WTC11 (cell line): ENCODE results near the gene TRPM8. TPM values are rescaled to one million over a fixed set of nuclear protein-coding genes. Genes with fewer than 3 reads are reported as not detected.
"Not testable (repeated sequence)": the region's sequence is repeated elsewhere in the genome, so short reads cannot be mapped to it uniquely, and the experiment has no call there.

Experiments
- ATAC-seq: fragments of 200-7000 bp; cut with Tn5 transposase; 2 replicates; pipeline ENCODE4 v1.10.0; 2021; ENCODE audit warnings: mild to moderate bottlenecking, moderate library complexity
- CTCF ChIA-PET: fragments of 300-600 bp; sonication (Branson Sonifier 250); formaldehyde crosslinking; loops from one replicate; lab custom pipeline; 2021; ENCODE audit warnings: antibody characterized with exemption; lab: Charles Lee
- POLR2A ChIA-PET: fragments of 350-600 bp; sonication (Branson Sonifier 250); formaldehyde crosslinking; loops from one replicate; lab custom pipeline; 2021; ENCODE audit warnings: antibody characterized with exemption; lab: Charles Lee
- DNase-seq: peaks from one replicate; pipeline ENCODE4 v3.0.0; 2021; ENCODE audit warnings: low spot score
- H3K27ac Mint-ChIP-seq: 2 replicates; pipeline ENCODE4 v1.8.0; 2021; ENCODE audit warnings: mixed read lengths
- H3K27me3 Mint-ChIP-seq: 2 replicates; pipeline ENCODE4 v1.8.0; 2021; ENCODE audit warnings: low read depth, mild to moderate bottlenecking, moderate library complexity, mixed read lengths
- H3K36me3 Mint-ChIP-seq: 2 replicates; pipeline ENCODE4 v1.8.0; 2021; ENCODE audit warnings: mixed read lengths
- H3K4me1 Mint-ChIP-seq: 2 replicates; pipeline ENCODE4 v1.8.0; 2022; ENCODE audit warnings: mixed read lengths
- H3K4me3 Mint-ChIP-seq: 2 replicates; pipeline ENCODE4 v1.8.0; 2021; ENCODE audit warnings: mild to moderate bottlenecking, moderate library complexity, mixed read lengths
- H3K9me3 Mint-ChIP-seq: 2 replicates; pipeline ENCODE4 v1.8.0; 2021; ENCODE audit warnings: mixed read lengths
- ATF1 ChIP-seq: sonication (generic); formaldehyde crosslinking; IDR thresholded peaks from 2 replicates; pipeline ENCODE4 v1.8.1; 2023; ENCODE audit warnings: mild to moderate bottlenecking, moderate library complexity, missing genetic modification reagents
- CBFB ChIP-seq: sonication (generic); formaldehyde crosslinking; IDR thresholded peaks from 2 replicates; pipeline ENCODE4 v1.8.1; 2022; ENCODE audit warnings: mild to moderate bottlenecking, low read depth, missing genetic modification reagents
- CREB1 ChIP-seq: sonication (generic); formaldehyde crosslinking; IDR thresholded peaks from 2 replicates; pipeline ENCODE4 v1.8.0; 2023; ENCODE audit warnings: mild to moderate bottlenecking, missing genetic modification reagents
- ESRRA ChIP-seq: sonication (generic); formaldehyde crosslinking; IDR thresholded peaks from 2 replicates; pipeline ENCODE4 v1.8.1; 2022; ENCODE audit warnings: mild to moderate bottlenecking, missing genetic modification reagents, borderline replicate concordance
- FOXJ3 ChIP-seq: sonication (generic); formaldehyde crosslinking; IDR thresholded peaks from 2 replicates; pipeline ENCODE4 v1.9.0; 2021; ENCODE audit warnings: missing genetic modification reagents, mild to moderate bottlenecking, borderline replicate concordance
- GTF2I ChIP-seq: fragments of 250-450 bp; sonication (Bioruptor Pico); conservative IDR thresholded peaks from 2 replicates; pipeline ENCODE4 v1.4.0; 2021; ENCODE audit warnings: mild to moderate bottlenecking
- HMGA2 ChIP-seq: fragments of 250-450 bp; sonication (Bioruptor Pico); IDR thresholded peaks from 2 replicates; pipeline ENCODE4 v1.4.0; 2021; ENCODE audit warnings: mild to moderate bottlenecking, moderate library complexity
- IRF2 ChIP-seq: sonication (generic); formaldehyde crosslinking; IDR thresholded peaks from 2 replicates; pipeline ENCODE4 v1.8.0; 2022; ENCODE audit warnings: low read depth, missing genetic modification reagents, borderline replicate concordance
- JAZF1 ChIP-seq: fragments of 250-450 bp; sonication (Bioruptor Pico); IDR thresholded peaks from 2 replicates; pipeline ENCODE4 v1.9.0; 2021; ENCODE audit warnings: moderate library complexity, mild to moderate bottlenecking, inconsistent platforms
- JUN ChIP-seq: sonication (generic); formaldehyde crosslinking; IDR thresholded peaks from 2 replicates; pipeline ENCODE4 v1.8.0; 2023; ENCODE audit warnings: mild to moderate bottlenecking, missing genetic modification reagents
- KAT7 ChIP-seq: sonication (generic); formaldehyde crosslinking; IDR thresholded peaks from 2 replicates; pipeline ENCODE4 v1.8.1; 2023; ENCODE audit warnings: missing genetic modification reagents, mild to moderate bottlenecking, borderline replicate concordance
- NFYB ChIP-seq: sonication (generic); formaldehyde crosslinking; conservative IDR thresholded peaks from 2 replicates; pipeline ENCODE4 v1.8.0; 2022; ENCODE audit warnings: low read depth, missing genetic modification reagents
- NR3C1 ChIP-seq: sonication (generic); formaldehyde crosslinking; conservative IDR thresholded peaks from 2 replicates; pipeline ENCODE4 v1.8.1; 2023; ENCODE audit warnings: low read depth, mild to moderate bottlenecking, missing genetic modification reagents
- OVOL2 ChIP-seq: fragments of 250-450 bp; sonication (Bioruptor Pico); IDR thresholded peaks from 2 replicates; pipeline ENCODE4 v1.9.0; 2021; ENCODE audit warnings: mild to moderate bottlenecking, borderline replicate concordance
- RORB ChIP-seq: fragments of 250-450 bp; sonication (Bioruptor Pico); IDR thresholded peaks from 2 replicates; pipeline ENCODE4 v1.9.0; 2021; ENCODE audit warnings: mild to moderate bottlenecking
- TEAD1 ChIP-seq: sonication (generic); formaldehyde crosslinking; IDR thresholded peaks from 2 replicates; pipeline ENCODE4 v1.8.0; 2022; ENCODE audit warnings: mild to moderate bottlenecking, missing genetic modification reagents
- ZNF317 ChIP-seq: sonication (generic); formaldehyde crosslinking; IDR thresholded peaks from 2 replicates; pipeline ENCODE4 v1.8.1; 2023; ENCODE audit warnings: low read depth, mild to moderate bottlenecking, moderate library complexity, missing genetic modification reagents, borderline replicate concordance
- ZNF423 ChIP-seq: fragments of 250-450 bp; sonication (Bioruptor Pico); IDR thresholded peaks from 2 replicates; pipeline ENCODE4 v2.1.2; 2022; ENCODE audit warnings: mild to moderate bottlenecking, moderate library complexity
- total RNA-seq: library from RNA; stranded (reverse); gene quantifications from 3 replicates; pipeline ENCODE4 v1.2.3, GENCODE V29; 2021
- TF ChIP-seq, protein P1 (sequence below): sonication (generic); formaldehyde crosslinking; IDR thresholded peaks from 2 replicates; pipeline ENCODE4 v1.8.0; 2022; ENCODE audit warnings: mild to moderate bottlenecking, missing genetic modification reagents
- TF ChIP-seq, protein P2 (sequence below): sonication (generic); formaldehyde crosslinking; IDR thresholded peaks from 2 replicates; pipeline ENCODE4 v1.8.0; 2022; ENCODE audit warnings: mild to moderate bottlenecking, missing genetic modification reagents
- TF ChIP-seq, protein P3 (sequence below): fragments of 250-450 bp; sonication (Bioruptor Pico); IDR thresholded peaks from 2 replicates; pipeline ENCODE4 v1.9.0; 2021; ENCODE audit warnings: moderate library complexity, mild to moderate bottlenecking, inconsistent platforms, borderline replicate concordance
- TF ChIP-seq, protein P4 (sequence below): fragments of 200-600 bp; IDR thresholded peaks from 2 replicates; pipeline ENCODE4 v1.8.0; 2022; ENCODE audit warnings: antibody characterized with exemption

Gene TRPM8
- total RNA-seq, 1 experiment from 2014 or later: 0.26 TPM

DNA sequence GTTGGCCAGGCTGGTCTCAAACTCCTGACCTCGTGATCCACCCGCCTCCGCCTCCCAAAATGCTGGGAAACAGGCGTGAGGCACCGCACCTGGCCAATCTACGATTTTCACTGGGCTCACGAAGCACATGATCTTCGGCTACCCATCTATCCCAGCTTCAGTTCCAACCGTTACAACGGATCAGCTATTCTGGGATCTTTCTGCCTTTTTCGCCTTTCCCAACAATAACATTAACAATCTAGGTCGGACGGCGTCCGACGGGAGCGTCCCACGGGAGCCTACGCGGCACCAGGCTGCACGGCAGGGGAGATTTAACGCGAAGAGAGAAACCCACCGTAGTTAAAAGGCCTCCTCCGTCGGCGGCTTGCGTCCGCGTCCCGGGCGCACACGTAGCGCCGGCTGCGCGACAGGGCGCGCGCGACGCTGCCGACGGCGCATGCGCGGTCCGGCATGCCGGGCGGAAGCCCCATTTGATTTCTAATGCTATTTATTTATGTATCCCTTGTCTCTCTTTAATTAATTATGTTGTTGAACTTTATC lies 49.1 kb upstream of the TRPM8 start, which contains the start of gene MSL3B (continued):
- TF ChIP-seq GTF2I: no peak
- no peak for TF ChIP-seq ZNF423 (CRISPR knock-in tag)
- TF ChIP-seq NR3C1 (CRISPR knock-in tag): no peak
- TF ChIP-seq, protein P1, sequence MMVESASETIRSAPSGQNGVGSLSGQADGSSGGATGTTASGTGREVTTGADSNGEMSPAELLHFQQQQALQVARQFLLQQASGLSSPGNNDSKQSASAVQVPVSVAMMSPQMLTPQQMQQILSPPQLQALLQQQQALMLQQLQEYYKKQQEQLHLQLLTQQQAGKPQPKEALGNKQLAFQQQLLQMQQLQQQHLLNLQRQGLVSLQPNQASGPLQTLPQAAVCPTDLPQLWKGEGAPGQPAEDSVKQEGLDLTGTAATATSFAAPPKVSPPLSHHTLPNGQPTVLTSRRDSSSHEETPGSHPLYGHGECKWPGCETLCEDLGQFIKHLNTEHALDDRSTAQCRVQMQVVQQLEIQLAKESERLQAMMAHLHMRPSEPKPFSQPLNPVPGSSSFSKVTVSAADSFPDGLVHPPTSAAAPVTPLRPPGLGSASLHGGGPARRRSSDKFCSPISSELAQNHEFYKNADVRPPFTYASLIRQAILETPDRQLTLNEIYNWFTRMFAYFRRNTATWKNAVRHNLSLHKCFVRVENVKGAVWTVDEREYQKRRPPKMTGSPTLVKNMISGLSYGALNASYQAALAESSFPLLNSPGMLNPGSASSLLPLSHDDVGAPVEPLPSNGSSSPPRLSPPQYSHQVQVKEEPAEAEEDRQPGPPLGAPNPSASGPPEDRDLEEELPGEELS (CRISPR knock-in tag): peak; percentile 69; the same call in 1 of the 2 replicates
- TF ChIP-seq ZNF317: no peak
- TF ChIP-seq RORB (CRISPR knock-in tag): no peak
- 0 out of 2 replicates have a peak, but pooled peaks have one; percentile 70 for TF ChIP-seq JUN
- TF ChIP-seq OVOL2: no peak
- TF ChIP-seq, protein P2, sequence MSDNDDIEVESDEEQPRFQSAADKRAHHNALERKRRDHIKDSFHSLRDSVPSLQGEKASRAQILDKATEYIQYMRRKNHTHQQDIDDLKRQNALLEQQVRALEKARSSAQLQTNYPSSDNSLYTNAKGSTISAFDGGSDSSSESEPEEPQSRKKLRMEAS: peak; percentile 84
- peak; percentile 31; the same call in 1 of the 2 replicates for TF ChIP-seq CREB1
- TF ChIP-seq KAT7: no peak
- no peak for TF ChIP-seq NFYB (CRISPR knock-in tag)
- TF ChIP-seq HMGA2: no peak

DNA sequence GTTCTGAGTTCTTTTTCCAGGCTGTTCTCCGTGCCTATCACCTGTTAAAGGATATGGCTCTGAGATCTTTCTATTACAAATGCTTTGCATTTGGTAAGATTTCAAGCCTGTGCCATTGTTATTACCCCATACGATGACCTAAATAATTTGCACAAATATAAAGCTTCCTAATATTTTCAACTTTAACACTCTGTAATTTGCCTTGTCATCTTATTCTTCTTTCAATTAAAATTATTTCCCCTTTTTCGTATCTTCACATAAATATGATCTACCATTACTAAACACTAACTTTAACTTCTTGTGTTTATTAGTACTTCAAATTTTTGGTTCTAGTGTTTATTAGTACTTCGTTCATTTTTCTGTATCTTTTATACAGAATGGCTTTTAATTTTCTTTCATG lies 45.7 kb upstream of the TRPM8 start:
- Mint-ChIP-seq H3K27me3 (peaks cover 65% of the 10 kb centered on the region), H3K4me1 (peaks cover 3% of the 10 kb centered on the region; the same call in 1 of the 2 replicates), H3K27ac (no peak overlapping the region), H3K4me3 (no peak overlapping the region), H3K36me3 (peaks cover 11% of the 10 kb centered on the region), H3K9me3 (peaks cover 22% of the 10 kb centered on the region)
- POLR2A ChIA-PET: no interaction called here
- CTCF ChIA-PET: interaction anchor here (1.3 kb wide), 1 partner anchor 14 kb away, joined by 3 read pairs; no protein-coding TSS in a partner anchor
- TF ChIP-seq CBFB (CRISPR knock-in tag) (no peak), ATF1 (CRISPR knock-in tag) (no peak), FOXJ3 (CRISPR knock-in tag) (no peak), ESRRA (CRISPR knock-in tag) (no peak), JAZF1 (no peak), IRF2 (CRISPR knock-in tag) (no peak), TEAD1 (CRISPR knock-in tag) (no peak)
- no peak for DNase-seq
- ATAC-seq: no peak

DNA sequence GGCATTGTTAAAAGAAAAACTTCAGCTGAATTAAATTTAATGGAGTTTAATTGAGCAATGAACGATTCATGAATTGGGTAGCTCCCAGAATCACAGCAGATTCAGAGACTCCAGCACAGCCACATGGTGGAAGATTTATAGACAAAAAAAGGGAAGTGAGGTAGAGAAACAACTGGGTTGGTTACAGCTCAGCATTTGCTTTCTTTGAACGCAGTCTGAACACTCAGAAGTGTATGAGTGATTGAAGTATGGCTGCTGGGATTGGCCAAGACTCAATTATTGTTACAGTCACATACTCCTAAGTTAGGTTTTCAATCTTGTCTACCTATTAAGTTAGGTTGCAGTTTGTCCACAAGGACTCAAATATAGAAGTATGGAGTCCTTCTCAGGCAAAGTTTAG lies 45.0 kb upstream of the TRPM8 start:
- CTCF ChIA-PET: interaction anchor here (1.3 kb wide), 1 partner anchor 15 kb away, joined by 3 read pairs; no protein-coding TSS in a partner anchor
- Mint-ChIP-seq H3K9me3 (peaks cover 23% of the 10 kb centered on the region), H3K27me3 (peaks cover 68% of the 10 kb centered on the region)
- H3K36me3 Mint-ChIP-seq, ATAC-seq, POLR2A ChIA-PET, H3K4me1 Mint-ChIP-seq, H3K4me3 Mint-ChIP-seq, DNase-seq, H3K27ac Mint-ChIP-seq: not testable (repeated sequence)

DNA sequence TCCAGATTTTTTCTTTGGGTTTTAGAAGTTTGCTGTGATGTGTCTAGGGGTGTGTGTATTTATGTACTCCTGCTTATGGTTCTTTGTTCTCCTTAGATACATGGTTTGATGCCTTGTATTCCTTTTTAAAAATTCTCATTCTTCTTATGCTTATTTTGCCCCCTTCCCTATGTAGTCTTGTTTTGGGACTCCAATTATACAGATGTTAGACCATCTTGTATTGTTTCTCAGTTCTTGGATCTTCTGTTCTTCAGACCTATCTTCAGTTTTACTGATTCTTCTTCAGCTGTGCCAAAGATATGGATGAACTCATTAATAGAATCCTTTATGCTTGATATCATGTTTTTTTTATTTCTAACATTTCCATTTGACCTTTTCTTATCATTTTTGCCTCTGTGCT lies 34.8 kb upstream of the TRPM8 start:
- CTCF ChIA-PET: no interaction called here
- TF ChIP-seq, protein P3, sequence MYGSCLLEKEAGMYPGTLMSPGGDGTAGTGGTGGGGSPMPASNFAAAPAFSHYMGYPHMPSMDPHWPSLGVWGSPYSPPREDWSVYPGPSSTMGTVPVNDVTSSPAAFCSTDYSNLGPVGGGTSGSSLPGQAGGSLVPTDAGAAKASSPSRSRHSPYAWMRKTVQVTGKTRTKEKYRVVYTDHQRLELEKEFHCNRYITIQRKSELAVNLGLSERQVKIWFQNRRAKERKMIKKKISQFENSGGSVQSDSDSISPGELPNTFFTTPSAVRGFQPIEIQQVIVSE (CRISPR knock-in tag): no peak
- TF ChIP-seq JUN: no peak
- TF ChIP-seq, protein P4, sequence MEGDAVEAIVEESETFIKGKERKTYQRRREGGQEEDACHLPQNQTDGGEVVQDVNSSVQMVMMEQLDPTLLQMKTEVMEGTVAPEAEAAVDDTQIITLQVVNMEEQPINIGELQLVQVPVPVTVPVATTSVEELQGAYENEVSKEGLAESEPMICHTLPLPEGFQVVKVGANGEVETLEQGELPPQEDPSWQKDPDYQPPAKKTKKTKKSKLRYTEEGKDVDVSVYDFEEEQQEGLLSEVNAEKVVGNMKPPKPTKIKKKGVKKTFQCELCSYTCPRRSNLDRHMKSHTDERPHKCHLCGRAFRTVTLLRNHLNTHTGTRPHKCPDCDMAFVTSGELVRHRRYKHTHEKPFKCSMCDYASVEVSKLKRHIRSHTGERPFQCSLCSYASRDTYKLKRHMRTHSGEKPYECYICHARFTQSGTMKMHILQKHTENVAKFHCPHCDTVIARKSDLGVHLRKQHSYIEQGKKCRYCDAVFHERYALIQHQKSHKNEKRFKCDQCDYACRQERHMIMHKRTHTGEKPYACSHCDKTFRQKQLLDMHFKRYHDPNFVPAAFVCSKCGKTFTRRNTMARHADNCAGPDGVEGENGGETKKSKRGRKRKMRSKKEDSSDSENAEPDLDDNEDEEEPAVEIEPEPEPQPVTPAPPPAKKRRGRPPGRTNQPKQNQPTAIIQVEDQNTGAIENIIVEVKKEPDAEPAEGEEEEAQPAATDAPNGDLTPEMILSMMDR: no peak
- no peak for TF ChIP-seq KAT7
- no peak for TF ChIP-seq OVOL2
- TF ChIP-seq NFYB (CRISPR knock-in tag): no peak
- H3K4me3 Mint-ChIP-seq: no peak overlapping the region
- no peak overlapping the region for H3K27ac Mint-ChIP-seq
- peaks cover 20% of the 10 kb centered on the region for H3K27me3 Mint-ChIP-seq
- no peak for DNase-seq
- H3K36me3 Mint-ChIP-seq: peaks cover 5% of the 10 kb centered on the region
- no peaks in the 10 kb centered on the region for H3K4me1 Mint-ChIP-seq
- peaks cover 33% of the 10 kb centered on the region for H3K9me3 Mint-ChIP-seq
- POLR2A ChIA-PET: no interaction called here
- no peak for ATAC-seq
